Stimulated activated CD4-positive, alpha-beta T cell treated with anti-CD3 and anti-CD28 coated beads, TNF-alpha, amount 100 ng/mL, for 1 hour (primary cell): ENCODE results near the gene ALKBH5.
A peak's percentile ranks its signal among the peaks of the same experiment; 100 is the strongest.

Experiments used
- DNase-seq, 3 donors: peaks; one replicate each; pipeline ENCODE4 v3.0.0-alpha.2; 2020; ENCODE audit warnings: low read depth in 3 of 3, low spot score in 1 of 3

The ALKBH5 gene

GRCh38 chr17:18258356-18259038 is 74.9 kb downstream of the ALKBH5 start, which contains the start of gene FLII:
Gene FLII (minus strand): TSS chr17:18258738. CDS start chr17:18258690, 48 bp downstream.
- DNase-seq, result peak in 1 of 3 donors; percentile 61
